CD14-positive monocyte (primary cell): ENCODE measurements around the gene SCYGR3. TPM values are rescaled to one million over a fixed set of nuclear protein-coding genes. Genes with fewer than 3 reads are reported as not detected.

Source experiments
- DNase-seq, 3 donors: peaks; one replicate each; pipeline ENCODE4 v3.0.0-alpha.2; 2011 to 2022
- H2AFZ ChIP-seq: 2 replicates; pipeline ENCODE4 v1.6.0; 2012; ENCODE audit warnings: mild to moderate bottlenecking, low read depth, low read length, inconsistent platforms; ENCODE audit not compliant: insufficient read depth, poor library complexity, severe bottlenecking
- H3K27ac ChIP-seq, 2 donors: 1 replicate in 1 of 2; 2 replicates in 1 of 2; pipeline ENCODE4 v1.5.1; 2012 to 2013; ENCODE audit warnings: low read length in 2 of 2, control low read depth in 1 of 2, inconsistent platforms in 1 of 2, low read depth in 1 of 2, mild to moderate bottlenecking in 1 of 2
- H3K27me3 ChIP-seq, 2 donors: one replicate each; pipeline versions ENCODE4 v1.6.0 to v1.6.1; 2011 to 2013; ENCODE audit warnings: low read length in 2 of 2; ENCODE audit not compliant: control insufficient read depth in 2 of 2, insufficient read depth in 2 of 2
- H3K36me3 ChIP-seq, 2 donors: replicated peaks in 1 of 2; 1 replicate in 1 of 2; 2 replicates in 1 of 2; pipeline versions ENCODE4 v1.5.1 to v1.6.1; 2012 to 2013; ENCODE audit warnings: low read length in 2 of 2, control low read depth in 1 of 2, inconsistent platforms in 1 of 2, mild to moderate bottlenecking in 1 of 2; ENCODE audit not compliant: insufficient read depth in 2 of 2, control insufficient read depth in 1 of 2
- H3K4me1 ChIP-seq, 2 donors: 1 replicate in 1 of 2; 2 replicates in 1 of 2; pipeline versions ENCODE4 v1.5.1 to v1.6.1; 2012 to 2013; ENCODE audit warnings: low read length in 2 of 2, control low read depth in 1 of 2, inconsistent platforms in 1 of 2, mild to moderate bottlenecking in 1 of 2, moderate library complexity in 1 of 2; ENCODE audit not compliant: insufficient read depth in 2 of 2, control insufficient read depth in 1 of 2
- H3K4me2 ChIP-seq: replicated peaks from 2 replicates; pipeline ENCODE3; 2012; ENCODE audit warnings: low read length, moderate library complexity, mild to moderate bottlenecking; ENCODE audit not compliant: poor library complexity, severe bottlenecking; ENCODE audit errors: extremely low read depth
- H3K4me3 ChIP-seq, 3 experiments: fragments of 200-600 bp in 1 of 3; sonication (generic) in 1 of 3; replicated peaks in 1 of 3; 1 replicate in 2 of 3; 2 replicates in 1 of 3; pipeline ENCODE4 v1.5.1; 2011 to 2013; ENCODE audit warnings: low read length in 3 of 3, mild to moderate bottlenecking in 3 of 3, control low read depth in 2 of 3, low read depth in 2 of 3, inconsistent platforms in 1 of 3, moderate library complexity in 1 of 3
- H3K79me2 ChIP-seq: 2 replicates; pipeline ENCODE4 v1.6.0; 2012; ENCODE audit warnings: mild to moderate bottlenecking, control low read depth, inconsistent platforms, low read length, moderate library complexity; ENCODE audit not compliant: insufficient read depth
- H3K9ac ChIP-seq: 2 replicates; pipeline ENCODE4 v1.6.0; 2017; ENCODE audit warnings: low read length, mild to moderate bottlenecking; ENCODE audit not compliant: insufficient read depth, poor library complexity, severe bottlenecking
- H3K9me3 ChIP-seq, 2 donors: replicated peaks in 1 of 2; 1 replicate in 1 of 2; 2 replicates in 1 of 2; pipeline versions ENCODE4 v1.5.1 to v1.6.1; 2012 to 2013; ENCODE audit warnings: low read length in 2 of 2, control low read depth in 1 of 2; ENCODE audit not compliant: control insufficient read depth in 1 of 2, insufficient read depth in 1 of 2
- H4K20me1 ChIP-seq: 2 replicates; pipeline ENCODE4 v1.6.0; 2012; ENCODE audit warnings: mild to moderate bottlenecking, low read length, control low read depth, moderate library complexity; ENCODE audit not compliant: insufficient read depth
- H3K27ac Mint-ChIP-seq, 7 donors: one replicate each; pipeline ENCODE4 v1.8.0; 2020; ENCODE audit warnings: mild to moderate bottlenecking in 7 of 7, mixed read lengths in 7 of 7, moderate library complexity in 6 of 7, inconsistent platforms in 2 of 7
- H3K27me3 Mint-ChIP-seq, 3 donors: one replicate each; pipeline ENCODE4 v1.8.0; 2021 to 2022; ENCODE audit warnings: low read depth in 3 of 3, mild to moderate bottlenecking in 3 of 3, mixed read lengths in 3 of 3, moderate library complexity in 3 of 3, inconsistent platforms in 1 of 3
- H3K36me3 Mint-ChIP-seq, 2 donors: one replicate each; pipeline ENCODE4 v1.8.0; 2020; ENCODE audit warnings: mixed read lengths in 2 of 2, inconsistent platforms in 1 of 2, mild to moderate bottlenecking in 1 of 2
- H3K4me1 Mint-ChIP-seq: one replicate; pipeline ENCODE4 v1.8.0; 2020; ENCODE audit warnings: mild to moderate bottlenecking, mixed read lengths
- H3K4me3 Mint-ChIP-seq, 2 donors: one replicate each; pipeline ENCODE4 v1.8.0; 2020; ENCODE audit warnings: mild to moderate bottlenecking in 2 of 2, mixed read lengths in 2 of 2, moderate library complexity in 1 of 2
- H3K9me3 Mint-ChIP-seq, 7 donors: one replicate each; pipeline ENCODE4 v1.8.0; 2020 to 2022; ENCODE audit warnings: mixed read lengths in 7 of 7, mild to moderate bottlenecking in 6 of 7, moderate library complexity in 6 of 7, inconsistent platforms in 2 of 7
- CTCF ChIP-seq: fragments of 200-600 bp; IDR thresholded peaks from one replicate; pipeline ENCODE4 v1.8.0; 2022; ENCODE audit warnings: antibody characterized with exemption, mild to moderate bottlenecking
- WGBS: methylation state at CpG from one replicate; pipeline ENCODE4 v1.1.5; 2013; ENCODE audit warnings: missing lambda C conversion rate; ENCODE audit not compliant: insufficient coverage; 5-methylcytosine and 5-hydroxymethylcytosine counted together
- intact Hi-C, 2 donors: fragments of 100-400 bp; cut with micrococcal nuclease; formaldehyde crosslinking; loops; one replicate each; pipeline versions ENCODE4 v1.15.0 to v1.15.1; 2023
- polyA plus RNA-seq, 3 donors: library from polyadenylated mRNA; depleted of rRNA in 1 of 3; unstranded in 2 of 3; stranded (reverse) in 1 of 3; fragments of 300-500 nt in 2 of 3; fragments of >200 nt in 1 of 3; fragmentation: Illumina TruSeq in 2 of 3; gene quantifications; 1 replicate in 2 of 3; 2 replicates in 1 of 3; pipeline ENCODE4 v1.2.3, GENCODE V29; 2012 to 2021

Gene SCYGR3
- polyA plus RNA-seq, 3 donors = not detected

GRCh38 chr2:227655454-227655853 lies 40.8 kb upstream of the SCYGR3 start:
- no peak overlapping the region for H3K4me3 Mint-ChIP-seq
- peak; percentile 20 to 75 (median 57) for DNase-seq
- peaks cover 3 to 17% (median 6%) of the 10 kb centered on the region in 3 donors for H3K27me3 Mint-ChIP-seq
- Histone ChIP-seq H3K4me2 (no peak overlapping the region), H3K79me2 (no peaks in the 10 kb centered on the region), H3K27ac (no peak overlapping the region), H3K9ac (no peak overlapping the region), H3K9me3 (no peaks in the 10 kb centered on the region), H3K4me3 (no peak overlapping the region), H3K4me1 (no peaks in the 10 kb centered on the region), H4K20me1 (no peaks in the 10 kb centered on the region), H3K27me3 (no peaks in the 10 kb centered on the region), H2AFZ (no peak overlapping the region), H3K36me3 (no peaks in the 10 kb centered on the region)
- intact Hi-C loops = loop anchor here (5.0 to 10.0 kb wide), 2 partner anchors 207 to 209 kb away; no protein-coding TSS in a partner anchor
- H3K36me3 Mint-ChIP-seq = no peaks in the 10 kb centered on the region
- H3K4me1 Mint-ChIP-seq = peaks cover 2% of the 10 kb centered on the region
- H3K9me3 Mint-ChIP-seq = no peaks in the 10 kb centered on the region
- H3K27ac Mint-ChIP-seq = no peak overlapping the region
- TF ChIP-seq CTCF = no peak
- 0% methylated on average over 1 of the region's 1 CpG for WGBS

- Histone ChIP-seq H3K4me1 (no peaks in the 10 kb centered on the region), H3K9me3 (no peaks in the 10 kb centered on the region), H3K9ac (no peak overlapping the region), H3K4me3 (no peak overlapping the region), H4K20me1 (no peaks in the 10 kb centered on the region), H3K27ac (no peak overlapping the region), H3K27me3 (no peaks in the 10 kb centered on the region), H2AFZ (no peak overlapping the region), H3K4me2 (no peak overlapping the region), H3K79me2 (no peaks in the 10 kb centered on the region), H3K36me3 (no peaks in the 10 kb centered on the region)
- Mint-ChIP-seq H3K36me3 (no peaks in the 10 kb centered on the region), H3K27me3 (peaks cover 3 to 17% (median 6%) of the 10 kb centered on the region in 3 donors), H3K4me3 (no peak overlapping the region), H3K9me3 (no peaks in the 10 kb centered on the region), H3K27ac (no peak overlapping the region), H3K4me1 (peaks cover 2% of the 10 kb centered on the region)
- TF ChIP-seq CTCF = no peak
- intact Hi-C loops = loop anchor here in 1 of 2 donors (10.0 kb wide), 1 partner anchor 210 kb away; no protein-coding TSS in a partner anchor
- WGBS = 38% methylated on average over 1 of the region's 1 CpG
- no peak for DNase-seq
Measured at GRCh38 chr2:227654426-227654825, 39.8 kb upstream of the SCYGR3 start.
